ENCODE measurements around the gene ACTG2.
A peak's percentile ranks its signal among the peaks of the same experiment; 100 is the strongest.

Gene ACTG2

DNA sequence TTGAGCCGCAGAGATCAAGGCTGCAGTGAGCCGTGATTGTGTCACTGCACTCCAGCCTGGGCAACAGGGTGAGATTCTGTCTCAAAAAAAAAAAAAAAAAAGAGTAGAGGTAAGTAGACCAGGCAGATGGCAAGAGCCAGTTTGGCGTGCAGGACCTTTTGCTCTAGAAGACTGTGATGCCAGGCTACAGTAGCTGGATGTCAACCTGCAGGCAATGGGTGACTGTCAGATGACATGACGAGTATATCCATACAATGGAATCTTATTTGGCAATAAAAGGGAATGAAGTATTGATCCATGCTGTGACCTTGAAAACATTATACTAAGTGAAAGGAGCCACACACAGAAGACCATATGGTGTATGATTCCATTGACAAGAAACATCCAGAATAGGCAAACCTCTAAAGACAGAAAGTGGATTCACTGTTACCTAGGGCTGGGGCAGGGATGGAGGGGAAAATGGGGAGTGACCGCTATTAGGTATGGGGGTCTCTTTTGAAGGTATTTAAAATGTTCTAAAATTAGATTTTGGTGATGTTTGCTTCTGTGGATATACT, 22.7 kb downstream of the ACTG2 start:
- DNase-seq = no peak

DNA sequence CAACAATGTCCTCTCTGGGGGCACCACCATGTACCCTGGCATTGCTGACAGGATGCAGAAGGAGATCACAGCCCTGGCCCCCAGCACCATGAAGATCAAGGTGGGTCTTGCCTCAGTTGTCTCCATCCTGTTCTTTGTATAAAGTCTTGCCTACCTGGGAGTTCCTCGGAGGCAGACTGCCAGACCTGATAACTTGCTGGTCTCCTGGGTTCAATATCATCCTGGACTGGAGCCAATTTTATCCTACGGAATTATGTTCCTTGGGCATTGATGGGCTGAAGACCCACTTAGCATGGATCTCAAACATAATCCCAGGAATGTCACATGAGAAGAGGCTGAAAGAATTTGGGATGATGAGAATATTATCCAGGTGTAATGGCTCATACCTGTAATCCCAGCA, 23.9 kb downstream of the ACTG2 start:
- DNase-seq = no peak

DNA sequence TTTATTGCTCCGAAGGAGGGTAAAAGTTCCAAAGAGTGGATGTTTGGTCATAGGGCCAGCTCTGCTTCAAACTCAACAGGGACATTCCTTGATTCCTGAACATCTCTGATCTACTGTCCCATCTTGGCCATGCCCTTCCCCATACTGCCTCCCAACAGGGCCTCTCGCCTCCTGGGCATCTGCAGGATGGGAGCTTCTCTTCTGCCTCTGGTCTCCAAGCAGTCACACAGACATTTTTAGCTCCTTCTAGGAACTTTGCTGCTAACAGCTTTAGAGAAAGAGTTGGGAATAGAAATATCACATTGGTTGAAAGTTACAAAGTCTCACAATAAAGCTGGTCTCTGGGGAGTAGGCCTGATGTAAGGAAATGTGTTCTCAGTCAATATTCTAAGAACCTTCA, 24.5 kb downstream of the ACTG2 start:
- DNase-seq = no peak

DNA sequence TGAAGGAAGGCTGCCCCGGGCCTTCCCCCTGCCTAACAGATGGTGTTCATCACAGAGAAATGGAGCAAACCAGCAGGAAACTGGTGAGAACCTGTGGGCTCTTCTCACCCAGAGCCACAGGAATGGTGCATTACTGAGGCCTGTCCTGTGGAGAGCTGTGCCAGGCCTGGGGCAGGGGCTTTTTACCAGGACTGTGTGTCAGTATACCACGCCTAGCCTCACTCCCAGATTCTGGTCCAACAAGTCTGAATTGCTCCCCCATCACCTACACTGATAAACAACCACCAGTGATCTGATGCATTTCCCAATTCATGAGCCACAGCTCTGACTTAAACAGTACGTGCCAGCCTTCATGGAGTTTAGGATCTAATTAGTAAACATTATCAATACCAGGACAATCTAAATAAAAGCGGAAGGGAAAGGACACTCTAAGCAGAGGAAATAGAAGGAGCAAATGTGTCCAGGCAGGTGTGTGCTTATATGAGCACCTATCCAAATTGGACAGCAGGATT, 24.9 kb downstream of the ACTG2 start:
- no peak for DNase-seq

DNA sequence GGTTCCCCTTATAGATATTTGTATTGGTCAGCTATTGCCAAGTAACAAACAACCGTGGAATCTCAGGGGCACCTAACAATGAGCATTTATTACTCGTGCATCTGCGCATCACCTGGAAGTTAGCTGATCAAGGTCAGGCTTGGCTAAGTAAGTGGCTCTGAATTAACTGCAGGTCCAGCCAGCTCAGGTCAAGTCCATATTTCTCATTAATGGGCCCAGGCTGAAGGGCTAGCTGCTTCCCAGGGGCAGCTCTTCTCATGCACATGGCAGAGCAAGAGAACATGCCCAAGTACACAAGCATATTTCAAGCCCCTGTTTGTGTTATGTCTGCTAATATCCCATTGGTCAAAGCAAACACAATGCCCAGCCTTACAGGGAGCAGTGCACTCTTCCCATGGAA, 26.0 kb downstream of the ACTG2 start:
- no peak for DNase-seq

DNA sequence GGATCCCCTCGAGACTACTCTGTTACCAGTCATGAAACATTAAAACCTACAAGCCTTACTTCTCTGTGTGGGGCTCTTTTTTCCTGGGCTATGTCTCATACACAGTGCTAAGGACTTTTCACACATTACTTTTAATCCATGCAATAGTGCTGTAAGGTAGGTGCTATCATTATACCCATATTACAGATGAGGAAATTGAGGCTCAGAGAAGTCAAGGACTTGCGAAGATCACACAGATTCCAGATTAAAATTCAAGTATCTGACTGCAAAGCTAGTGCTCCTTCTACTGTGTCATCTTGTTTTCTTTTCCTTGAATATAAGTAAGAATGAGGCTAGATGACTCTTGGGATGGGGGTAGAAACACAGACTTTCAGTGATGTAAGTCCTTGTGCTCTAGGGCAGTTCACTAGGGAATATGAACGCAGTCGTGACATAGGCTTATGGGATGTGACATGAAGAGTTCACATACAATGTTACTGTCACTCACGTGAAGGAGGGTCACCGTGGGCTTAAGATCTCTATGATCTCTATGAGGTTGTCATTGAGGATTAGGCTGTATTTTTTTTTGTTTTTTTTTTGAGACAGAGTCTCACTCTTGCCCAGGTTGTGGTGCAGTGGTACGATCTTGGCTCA, 26.9 kb downstream of the ACTG2 start:
- DNase-seq = no peak

DNA sequence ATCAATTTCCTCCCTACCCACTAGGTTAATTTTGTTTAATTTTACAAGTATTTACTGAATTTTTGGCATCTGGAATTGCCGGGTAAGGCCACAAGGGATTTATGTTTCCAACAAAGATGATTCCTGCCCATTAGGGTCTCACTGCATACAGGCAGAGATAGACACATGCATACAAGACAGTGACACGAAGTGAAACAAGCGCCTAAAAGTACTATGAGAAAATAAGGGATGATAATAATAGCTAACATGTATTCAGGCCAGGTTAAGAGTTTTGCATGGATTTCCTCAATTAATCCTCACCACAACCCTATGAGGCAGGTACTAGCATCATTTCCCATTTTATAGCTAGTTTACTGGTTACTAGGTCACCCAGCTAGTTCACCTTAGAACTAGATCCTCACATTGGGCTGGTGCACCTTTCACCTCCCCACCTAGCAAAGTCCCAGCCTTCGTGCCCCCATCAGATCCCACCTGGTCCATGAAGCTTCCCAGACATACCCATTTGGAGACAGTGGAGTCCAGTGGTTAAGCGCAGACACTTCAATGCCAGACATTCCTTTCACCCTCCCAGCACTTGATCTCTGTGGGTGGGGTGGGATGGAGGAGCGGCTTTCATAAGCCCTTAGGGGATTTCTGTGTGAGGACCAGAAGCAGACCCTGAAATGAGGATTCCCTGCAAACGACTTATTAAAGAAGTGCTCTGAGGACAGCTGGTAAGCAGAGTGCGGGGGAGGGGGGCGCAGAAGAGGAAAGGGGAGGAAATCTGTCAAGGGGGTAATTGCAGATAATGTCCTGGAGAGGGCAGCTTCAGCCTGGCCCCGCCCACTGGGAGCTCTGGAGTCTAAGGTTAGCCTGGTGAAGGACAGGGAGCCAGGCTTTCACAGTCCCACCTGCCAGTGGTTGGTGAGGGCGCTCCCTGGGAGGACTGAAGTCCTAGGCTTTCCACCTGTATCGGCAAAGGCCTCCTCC, 28.1 kb downstream of the ACTG2 start:
- no peak for DNase-seq

DNA sequence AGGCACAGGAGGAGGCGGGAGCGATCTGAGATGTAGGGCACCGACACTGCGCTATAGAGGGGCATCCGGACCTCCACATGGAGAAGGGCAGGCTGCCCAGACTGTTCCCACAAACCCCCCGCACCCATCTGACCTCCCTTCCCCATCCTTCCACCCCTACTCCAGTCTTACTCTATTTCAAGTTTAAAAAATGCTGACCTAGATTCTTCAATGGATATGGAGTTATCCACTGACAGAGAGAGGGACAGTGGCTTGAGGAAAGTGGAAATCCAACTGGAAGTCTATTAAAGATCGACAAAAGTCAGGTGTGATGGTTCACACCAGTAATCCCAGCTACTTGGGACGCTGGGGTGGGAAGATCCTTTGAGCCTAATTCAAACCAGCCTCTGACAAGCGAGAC, 28.8 kb downstream of the ACTG2 start:
- DNase-seq = no peak

DNA sequence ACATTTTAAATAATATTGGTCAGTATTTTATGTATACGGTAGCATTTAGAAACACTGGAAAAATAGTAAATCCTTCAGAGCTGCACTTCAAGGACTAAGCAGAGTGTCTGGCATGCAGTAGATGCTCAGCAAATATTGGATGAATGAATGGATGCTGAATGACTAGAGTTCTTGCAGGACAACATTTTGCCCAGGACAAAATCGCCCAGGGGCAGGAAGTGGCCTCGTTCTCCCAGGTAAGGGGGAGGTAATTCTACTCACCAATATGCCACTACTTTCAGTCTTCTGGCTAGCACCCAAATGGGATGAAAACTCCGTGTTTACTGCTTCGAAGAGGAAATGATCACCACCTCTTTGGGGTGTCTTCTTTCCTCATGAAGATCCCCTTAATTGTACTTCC, 29.9 kb downstream of the ACTG2 start:
- no peak for DNase-seq

DNA sequence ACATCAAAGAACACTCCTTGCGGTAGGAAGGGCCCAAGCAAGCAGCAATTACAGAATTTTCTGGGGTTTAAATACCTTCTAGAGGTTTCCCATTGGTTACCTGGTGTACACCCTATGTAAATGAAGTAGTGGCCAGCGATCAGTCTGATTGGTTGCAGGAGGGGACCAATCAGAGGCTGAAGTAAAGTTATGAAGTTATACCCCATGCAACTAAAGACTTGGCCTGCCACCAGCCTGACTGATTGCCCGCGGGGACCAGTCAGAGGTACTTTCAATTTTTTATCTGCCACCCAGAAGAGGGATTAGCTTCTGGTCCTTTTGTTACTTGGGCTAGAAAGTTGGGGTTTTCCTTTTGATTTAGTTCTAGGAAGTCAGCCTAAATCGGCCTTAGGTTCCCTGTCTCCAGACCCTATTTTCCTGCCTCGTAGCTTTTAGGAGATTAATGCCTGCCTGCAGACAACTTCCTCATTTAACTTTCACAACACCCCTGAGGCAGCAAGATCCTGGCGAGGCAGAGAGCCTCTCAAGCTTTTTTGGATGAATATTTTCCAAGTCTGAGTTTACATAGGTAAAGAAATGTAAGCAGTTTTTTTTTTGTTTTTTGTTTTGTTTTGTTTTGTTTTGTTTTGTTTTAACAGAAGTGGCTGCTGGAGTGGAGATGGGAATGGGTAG, 32.4 kb downstream of the ACTG2 start:
- no peak for DNase-seq

DNA sequence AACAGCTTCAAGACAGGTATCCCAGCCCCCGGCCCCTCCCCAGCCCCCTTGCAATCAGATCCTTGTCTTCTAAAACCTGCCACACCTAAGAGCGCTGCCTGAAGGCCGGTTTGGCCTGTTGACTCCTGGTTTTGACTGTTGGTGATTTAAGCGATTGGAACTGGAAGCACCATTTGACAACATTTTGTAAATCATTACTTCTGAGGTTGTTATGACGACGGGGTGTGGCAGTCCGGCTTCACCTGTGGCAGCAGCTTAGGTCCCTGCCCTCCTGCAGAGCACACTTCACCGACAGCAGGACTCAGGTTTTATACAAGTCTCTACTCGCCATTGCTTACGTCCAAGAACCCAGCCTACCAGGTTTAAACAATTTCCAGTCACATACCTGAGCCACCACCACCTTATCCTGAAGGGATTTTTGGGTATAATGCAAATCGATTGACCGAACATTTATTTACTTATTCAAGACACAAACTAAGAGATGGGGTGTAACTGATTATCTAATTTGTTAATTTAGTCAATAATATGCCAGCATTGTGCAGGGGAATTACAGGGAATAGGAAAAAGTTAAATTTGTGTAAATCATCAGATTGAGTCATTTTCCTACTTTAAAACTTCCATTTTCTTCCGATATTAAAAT, 33.2 kb downstream of the ACTG2 start:
- DNase-seq = no peak

DNA sequence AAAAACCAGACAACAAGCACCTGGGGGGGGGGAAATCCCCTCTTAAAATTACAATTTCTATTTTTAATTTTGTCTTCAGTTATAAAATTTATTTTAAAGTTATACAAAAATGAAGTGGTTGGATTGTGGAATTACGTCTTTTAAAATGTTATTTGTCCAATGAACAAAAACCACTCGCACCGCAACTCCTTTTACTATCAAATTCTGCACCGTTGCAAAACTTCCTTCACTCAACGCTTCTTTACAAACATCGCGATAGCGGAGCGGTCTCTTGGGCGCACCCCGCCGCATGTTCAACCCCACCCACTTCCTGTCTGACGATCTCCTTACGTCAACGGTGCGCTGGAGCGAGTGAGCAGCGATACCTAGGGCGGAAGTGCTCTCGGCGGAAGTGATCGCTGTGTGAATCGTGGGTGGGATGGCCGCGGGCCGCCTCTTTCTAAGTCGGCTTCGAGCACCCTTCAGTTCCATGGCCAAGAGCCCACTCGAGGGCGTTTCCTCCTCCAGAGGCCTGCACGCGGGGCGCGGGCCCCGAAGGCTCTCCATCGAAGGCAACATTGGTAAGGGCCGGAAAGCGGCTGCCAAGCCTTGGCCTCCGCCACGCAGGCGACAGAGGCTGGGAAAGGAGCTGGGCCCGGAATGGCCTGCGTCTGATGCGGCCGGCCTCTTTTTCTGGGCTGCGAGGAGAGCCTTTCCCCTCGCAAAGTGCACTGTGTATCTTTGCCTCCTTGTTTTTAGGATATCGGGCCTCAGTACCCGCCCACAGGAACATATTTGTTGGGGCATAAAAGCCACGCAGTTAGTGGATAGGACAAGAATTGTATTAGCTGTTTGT, 33.9 kb downstream of the ACTG2 start, which contains the start of gene DGUOK:
TSS of gene DGUOK (plus strand) at position 388 of the 835 bp plus-strand sequence. CDS start at position 419, 31 bp downstream.
- DNase-seq = peak; percentile 98

DNA sequence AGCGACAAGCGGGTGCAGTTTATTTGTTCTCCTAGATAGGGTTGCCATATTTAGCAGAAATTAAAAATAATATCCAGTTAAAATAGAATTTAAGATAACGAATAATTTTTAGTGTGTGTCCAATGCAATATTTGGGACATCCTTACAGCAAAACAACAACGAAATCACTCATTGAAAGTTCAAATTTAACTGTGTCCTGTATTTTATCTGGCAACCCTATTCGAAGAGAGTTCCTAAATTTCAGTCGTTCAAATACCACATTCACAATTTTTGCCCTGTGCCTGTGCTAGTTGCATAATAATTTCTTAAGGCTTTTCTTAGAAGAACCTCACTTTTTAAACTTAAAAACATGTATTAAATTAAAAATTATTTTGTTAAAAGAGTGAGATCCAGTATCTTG, 34.5 kb downstream of the ACTG2 start:
- DNase-seq = no peak

DNA sequence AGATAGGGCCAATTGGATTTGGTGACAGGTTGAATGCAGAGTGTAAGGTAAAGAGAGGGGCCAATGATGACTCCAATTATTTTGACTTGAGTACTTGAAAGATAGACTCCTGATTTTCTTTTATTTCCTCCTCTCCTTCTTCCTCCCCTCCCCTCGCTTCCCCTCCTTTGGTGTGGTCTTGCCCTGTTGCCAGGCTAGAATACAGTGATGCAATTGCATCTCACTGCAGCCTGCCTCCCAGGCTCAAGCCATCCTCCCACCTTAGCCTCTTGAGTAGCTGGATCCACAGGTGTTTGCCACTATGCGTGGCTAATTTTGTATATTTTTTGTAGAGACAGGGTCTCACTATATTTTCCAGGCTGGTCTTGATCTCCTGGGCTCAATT, 36.1 kb downstream of the ACTG2 start:
- no peak for DNase-seq

DNA sequence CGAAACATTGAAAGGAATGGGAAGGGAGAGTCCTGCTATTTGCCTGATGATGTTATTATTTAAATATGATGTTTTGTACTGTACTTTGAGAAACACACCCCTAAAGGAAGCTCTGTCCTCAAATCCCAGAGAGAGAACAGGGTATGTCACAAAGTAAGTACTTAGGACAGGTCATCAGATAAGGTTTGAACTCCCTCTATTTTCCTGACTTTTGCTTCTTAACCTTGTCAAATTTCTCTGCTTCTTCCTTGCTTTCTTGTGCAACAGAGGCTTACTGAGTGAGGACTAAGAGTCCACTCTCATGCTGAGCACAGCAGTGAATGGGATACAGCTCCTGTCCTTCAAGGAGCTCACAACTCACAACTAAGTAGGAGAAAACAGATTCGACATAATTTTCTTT, 37.6 kb downstream of the ACTG2 start:
- DNase-seq = no peak

DNA sequence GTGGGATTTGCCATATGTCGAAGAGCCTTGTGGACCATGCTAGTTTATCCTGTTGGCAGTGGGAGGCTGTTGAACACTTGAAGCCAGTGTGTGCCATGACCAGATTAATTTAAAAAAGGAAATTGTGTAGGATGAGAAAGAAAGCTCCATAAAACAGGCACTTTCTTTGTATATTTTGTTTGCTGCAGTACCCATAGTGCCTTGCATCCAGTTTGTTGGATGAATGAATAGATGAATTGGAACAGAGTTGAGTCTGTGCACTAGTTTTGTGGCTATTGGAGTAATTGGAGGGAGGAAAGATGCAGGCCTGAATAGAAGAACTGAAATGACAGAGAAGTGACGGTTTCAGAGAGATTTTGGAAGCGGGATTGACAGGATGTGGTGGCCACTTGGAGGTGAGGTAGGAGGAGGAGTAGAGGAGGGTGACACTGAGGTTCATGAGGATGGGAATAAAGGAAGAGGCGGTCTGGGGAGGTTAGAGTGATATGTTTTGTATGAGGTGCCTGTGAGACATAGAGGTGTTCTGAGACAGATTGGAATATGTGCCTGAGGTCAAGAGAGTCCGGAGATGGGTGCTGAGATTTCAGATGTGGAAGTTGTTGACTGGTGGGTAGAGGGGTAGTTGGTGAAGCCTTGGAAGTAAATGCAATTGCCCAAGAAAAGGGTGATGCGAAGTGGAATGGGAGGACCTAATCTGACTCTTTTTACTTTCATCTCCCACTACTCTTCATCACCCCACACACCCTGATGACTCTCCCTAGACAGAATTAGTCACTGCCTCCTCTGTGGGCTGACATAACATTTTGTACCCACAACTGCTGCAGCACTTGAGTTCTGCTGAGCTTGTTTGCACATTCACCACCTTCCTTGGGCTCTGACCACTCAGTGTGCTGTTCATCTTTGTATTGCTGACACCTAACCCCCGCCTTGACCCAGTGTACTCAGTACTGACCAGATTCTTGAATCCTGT, 39.0 kb downstream of the ACTG2 start:
- no peak for DNase-seq

DNA sequence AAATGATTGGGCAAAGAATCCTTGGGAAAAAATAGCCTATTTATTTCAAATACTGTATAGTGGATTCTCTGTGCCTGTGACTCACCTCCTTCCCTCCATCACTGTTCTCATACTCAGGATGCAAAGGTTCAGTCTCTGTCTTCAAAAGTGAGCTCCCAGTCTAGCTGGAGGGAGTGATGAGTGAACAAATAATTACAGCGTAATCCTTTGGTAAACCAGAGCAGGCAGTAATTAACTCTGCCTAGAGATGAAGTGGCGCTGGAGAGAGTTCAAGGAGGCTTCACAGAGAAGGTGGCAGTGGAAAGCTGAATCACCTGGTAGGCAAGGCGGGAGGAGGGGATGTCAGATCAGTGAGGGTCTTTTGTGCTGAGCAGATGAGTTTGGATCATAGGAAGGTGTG, 40.4 kb downstream of the ACTG2 start:
- DNase-seq = peak; percentile 65

DNA sequence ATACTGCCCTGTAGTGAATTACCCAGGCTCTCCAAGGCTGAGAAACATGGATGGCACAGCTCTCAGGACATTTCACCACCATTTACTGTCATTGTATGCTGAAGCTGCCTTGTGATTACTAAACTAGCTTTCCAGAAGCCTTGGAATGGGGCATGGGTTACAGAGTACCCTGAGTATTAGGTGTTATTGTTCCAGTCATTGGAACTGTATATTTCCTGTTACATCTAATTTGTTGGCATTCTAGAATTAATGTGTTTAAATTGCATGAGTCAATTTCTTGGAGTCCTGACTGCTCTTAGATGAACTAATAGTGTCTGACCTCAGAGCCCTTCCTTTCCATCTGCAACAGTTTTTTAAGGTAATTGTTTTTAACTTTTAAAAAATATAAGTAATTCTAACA, 42.8 kb downstream of the ACTG2 start:
- no peak for DNase-seq

DNA sequence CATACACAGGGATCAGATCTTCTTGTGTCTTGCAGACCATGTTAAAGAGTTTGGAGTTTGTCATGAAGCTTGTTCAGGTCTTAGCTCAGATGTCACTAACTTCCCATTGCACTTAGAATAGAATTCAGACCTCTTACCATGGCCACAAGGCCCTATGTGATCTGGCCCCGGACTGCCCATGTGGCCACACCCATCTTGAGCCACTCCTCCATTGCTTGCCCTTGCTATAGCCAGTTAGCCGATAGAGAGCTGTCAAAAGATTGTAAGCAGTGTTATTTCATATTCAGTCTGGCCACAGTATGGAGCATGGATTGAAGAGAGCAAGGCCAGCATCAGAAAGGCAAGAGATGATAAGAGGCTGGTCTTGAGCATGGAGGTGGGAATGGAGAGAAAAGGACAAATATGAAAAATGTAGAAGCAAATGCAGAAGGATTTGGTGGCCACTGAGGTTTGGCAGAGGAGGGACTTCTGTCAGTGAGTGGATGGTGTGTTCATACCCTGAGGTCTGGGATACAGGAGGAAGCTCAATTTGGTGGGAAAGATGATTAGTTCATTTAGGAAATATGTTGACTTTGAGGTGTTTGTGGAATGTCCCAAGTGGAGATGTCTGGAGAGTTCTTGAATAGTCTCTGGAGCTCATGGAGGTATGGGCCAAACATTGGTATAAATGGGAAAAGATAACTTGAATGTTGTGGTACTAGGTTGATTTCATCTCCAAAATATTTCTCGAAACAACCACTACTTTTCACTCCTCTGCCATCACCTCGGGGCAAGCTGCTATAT, 44.5 kb downstream of the ACTG2 start:
- no peak for DNase-seq

DNA sequence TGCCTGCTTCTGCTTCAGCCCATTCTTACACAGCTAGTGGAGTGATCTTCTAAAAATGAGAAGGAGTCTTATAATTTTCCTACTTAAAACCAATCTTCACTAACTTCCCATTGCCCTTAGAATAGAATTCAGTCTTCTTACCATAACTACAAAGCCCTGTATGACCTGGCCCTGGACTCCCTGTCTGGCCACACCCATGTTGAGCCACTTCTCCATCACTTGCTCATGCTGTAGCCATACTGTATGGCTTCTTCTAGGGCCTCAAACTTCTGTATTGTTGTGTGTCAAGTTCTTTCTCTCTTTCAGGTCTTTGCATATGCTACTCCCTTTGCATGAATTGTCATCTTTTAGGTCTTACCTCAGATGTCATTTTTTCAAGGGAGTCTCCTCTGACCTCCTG, 45.1 kb downstream of the ACTG2 start:
- DNase-seq = no peak
